Urinary bladder (tissue), 4 donors: ENCODE measurements around the gene SLC26A11. TPM values are rescaled to one million over a fixed set of nuclear protein-coding genes. Genes with fewer than 3 reads are reported as not detected.
"Not testable (repeated sequence)": the region's sequence is repeated elsewhere in the genome, so short reads cannot be mapped to it uniquely, and the experiment has no call there.

Experiments used
- DNase-seq: peaks from one replicate; pipeline ENCODE4 v3.0.0-alpha.2; 2015; ENCODE audit errors: extremely low spot score
- H3K27ac ChIP-seq: one replicate; pipeline ENCODE4 v1.5.1; 2013; ENCODE audit warnings: low read depth, mild to moderate bottlenecking, moderate library complexity
- H3K36me3 ChIP-seq: one replicate; pipeline ENCODE4 v1.6.1; 2013; ENCODE audit warnings: mild to moderate bottlenecking, moderate library complexity; ENCODE audit not compliant: insufficient read depth
- H3K4me1 ChIP-seq: one replicate; pipeline ENCODE4 v1.6.1; 2013; ENCODE audit warnings: mild to moderate bottlenecking, moderate library complexity; ENCODE audit not compliant: insufficient read depth
- H3K4me3 ChIP-seq: one replicate; pipeline ENCODE4 v1.5.1; 2013; ENCODE audit warnings: low read depth, low read length
- WGBS: extraction: QIAGEN DNeasy Blood & Tissue Kit; methylation state at CpG from one replicate; pipeline ENCODE4 v1.1.7; 2013; 5-methylcytosine and 5-hydroxymethylcytosine counted together
- polyA plus RNA-seq: library from polyadenylated mRNA; stranded (reverse); fragments of 200-250 nt; gene quantifications from one replicate; pipeline ENCODE4 v1.2.3, GENCODE V29; 2013
- total RNA-seq: library from RNA; depleted of rRNA; stranded (reverse); fragments of >200 nt; gene quantifications from one replicate; pipeline ENCODE4 v1.2.3, GENCODE V29; 2014
- donor health status: healthy with polysubstance abuse.
- donor health status: healthy.

SLC26A11 gene
- total and polyA plus RNA-seq, 2 donors = 9.2 to 14.2 TPM

GRCh38 chr17:80247561-80247960 is 27.3 kb downstream of the SLC26A11 start:
- 95% methylated on average over 17 of the region's 17 CpGs for WGBS

DNA sequence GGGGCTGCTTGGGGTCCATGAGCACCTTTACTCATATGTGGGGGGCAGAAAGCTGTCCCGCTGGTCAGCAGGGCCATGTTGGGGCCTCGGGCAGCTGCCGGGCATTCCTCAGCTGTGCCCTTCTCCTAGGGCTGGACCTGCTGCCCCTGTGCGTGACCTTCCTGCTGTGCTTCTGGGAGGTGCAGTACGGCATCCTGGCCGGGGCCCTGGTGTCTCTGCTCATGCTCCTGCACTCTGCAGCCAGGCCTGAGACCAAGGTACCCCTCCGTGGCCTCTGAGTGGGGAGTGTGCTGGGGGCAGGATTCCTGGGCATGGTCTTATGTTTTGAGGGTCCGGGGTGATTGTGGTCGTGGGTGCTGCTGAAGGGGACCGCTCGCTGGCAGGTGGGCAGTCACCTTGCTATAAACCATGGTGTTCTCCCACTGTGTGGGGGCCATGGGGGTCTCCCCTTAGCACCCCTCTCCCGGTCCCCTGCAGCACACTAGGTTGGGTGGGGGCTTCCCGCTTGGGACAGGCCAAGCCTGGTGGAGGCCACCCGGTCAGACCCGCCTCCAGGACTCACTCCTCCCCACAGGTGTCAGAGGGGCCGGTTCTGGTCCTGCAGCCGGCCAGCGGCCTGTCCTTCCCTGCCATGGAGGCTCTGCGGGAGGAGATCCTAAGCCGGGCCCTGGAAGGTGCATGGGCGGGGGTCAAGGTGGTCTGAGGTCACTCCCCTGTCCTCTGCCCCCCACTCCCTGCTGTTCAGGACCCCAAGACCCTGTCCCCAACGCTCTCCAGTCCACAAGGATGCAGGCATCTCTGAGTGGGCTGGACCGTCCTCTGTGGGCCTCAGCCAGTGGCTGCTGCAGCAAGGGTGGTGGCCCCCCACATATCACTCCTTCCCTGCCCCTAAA is 28.0 kb downstream of the SLC26A11 start:
- no peak for DNase-seq
- WGBS = 94% methylated on average over 23 of the region's 23 CpGs

More at GRCh38 chr17:80247561-80247960, 27.3 kb downstream of the SLC26A11 start:
- H3K36me3 ChIP-seq = peaks cover 6% of the 10 kb centered on the region
- no peak overlapping the region for H3K4me3 ChIP-seq
- no peaks in the 10 kb centered on the region for H3K4me1 ChIP-seq
- H3K27ac ChIP-seq = no peak overlapping the region
- no peak for DNase-seq

DNA sequence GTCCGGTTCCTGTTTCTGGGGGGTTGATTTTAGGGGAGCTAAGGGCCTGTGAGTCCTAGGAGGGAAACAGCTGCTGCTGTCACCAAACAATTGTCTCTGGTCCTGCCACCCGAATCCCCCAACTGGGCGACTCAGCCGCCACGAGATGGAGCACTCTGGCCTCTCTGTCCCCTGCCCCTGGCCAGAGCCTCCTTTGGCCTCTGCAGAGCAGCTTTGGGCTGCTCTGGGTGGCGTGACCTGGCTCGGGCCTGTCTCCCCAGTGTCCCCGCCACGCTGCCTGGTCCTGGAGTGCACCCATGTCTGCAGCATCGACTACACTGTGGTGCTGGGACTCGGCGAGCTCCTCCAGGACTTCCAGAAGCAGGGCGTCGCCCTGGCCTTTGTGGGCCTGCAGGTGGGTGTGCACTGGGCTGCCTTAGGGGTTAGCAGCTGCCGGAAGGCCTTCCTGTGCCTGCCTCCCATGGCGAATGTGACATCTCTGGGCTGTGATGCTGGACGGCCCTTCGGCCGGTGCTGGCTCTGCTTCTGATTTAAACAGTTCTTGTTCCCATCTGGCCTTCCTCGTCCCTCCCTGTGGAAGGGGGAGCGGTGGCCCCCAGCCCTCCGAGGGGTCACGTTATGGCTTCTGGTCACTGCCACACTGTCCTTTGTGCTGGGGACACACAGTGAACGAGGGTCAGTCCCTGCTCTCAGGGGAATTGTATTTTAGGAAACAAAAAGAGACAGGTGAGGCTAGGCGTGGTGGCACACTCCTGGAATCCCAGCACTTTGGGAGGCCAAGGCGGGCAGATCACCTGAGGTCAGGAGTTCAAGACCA is 28.9 kb downstream of the SLC26A11 start:
- Histone ChIP-seq H3K4me1 (no peaks in the 10 kb centered on the region), H3K36me3 (peaks cover 2% of the 10 kb centered on the region), H3K4me3 (no peak overlapping the region), H3K27ac (no peak overlapping the region)
- no peak for DNase-seq
- 91% methylated on average over 26 of the region's 26 CpGs for WGBS

More for the DNA sequence above, 28.0 kb downstream of the SLC26A11 start:
- no peaks in the 10 kb centered on the region for H3K4me1 ChIP-seq
- H3K4me3 ChIP-seq = no peak overlapping the region
- no peak overlapping the region for H3K27ac ChIP-seq
- peaks cover 6% of the 10 kb centered on the region for H3K36me3 ChIP-seq

DNA sequence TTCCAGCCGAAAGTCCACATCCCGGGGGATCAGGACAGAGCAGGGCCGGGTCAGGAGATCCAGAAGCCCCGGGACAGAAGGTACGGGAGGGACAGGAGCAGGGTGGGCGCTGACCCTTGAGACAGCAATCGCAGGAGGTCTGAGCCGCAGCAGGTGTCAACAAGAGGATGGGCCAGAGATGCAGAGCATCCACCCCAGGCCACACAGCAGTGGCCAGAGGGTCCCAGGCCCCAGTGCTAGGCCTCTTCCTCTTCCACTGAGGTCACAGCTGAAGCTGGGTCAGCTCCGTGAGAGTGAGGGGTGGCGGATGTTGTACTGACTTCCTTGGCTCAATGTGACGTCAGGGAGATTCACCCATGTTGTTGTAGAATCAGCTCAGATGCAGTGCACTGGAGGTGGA is 31.7 kb downstream of the SLC26A11 start:
- Histone ChIP-seq H3K4me3 (no peak overlapping the region), H3K36me3 (peaks cover 2% of the 10 kb centered on the region), H3K4me1 (no peaks in the 10 kb centered on the region), H3K27ac (no peak overlapping the region)
- WGBS = 91% methylated on average over 11 of the region's 11 CpGs
- no peak for DNase-seq

- H3K4me3 ChIP-seq = no peak overlapping the region
- DNase-seq = no peak
- H3K4me1 ChIP-seq = no peaks in the 10 kb centered on the region
- peaks cover 2% of the 10 kb centered on the region for H3K36me3 ChIP-seq
- no peak overlapping the region for H3K27ac ChIP-seq
- WGBS = 64% methylated on average over 13 of the region's 13 CpGs
Observed at GRCh38 chr17:80252871-80253270, 32.6 kb downstream of the SLC26A11 start.

DNA sequence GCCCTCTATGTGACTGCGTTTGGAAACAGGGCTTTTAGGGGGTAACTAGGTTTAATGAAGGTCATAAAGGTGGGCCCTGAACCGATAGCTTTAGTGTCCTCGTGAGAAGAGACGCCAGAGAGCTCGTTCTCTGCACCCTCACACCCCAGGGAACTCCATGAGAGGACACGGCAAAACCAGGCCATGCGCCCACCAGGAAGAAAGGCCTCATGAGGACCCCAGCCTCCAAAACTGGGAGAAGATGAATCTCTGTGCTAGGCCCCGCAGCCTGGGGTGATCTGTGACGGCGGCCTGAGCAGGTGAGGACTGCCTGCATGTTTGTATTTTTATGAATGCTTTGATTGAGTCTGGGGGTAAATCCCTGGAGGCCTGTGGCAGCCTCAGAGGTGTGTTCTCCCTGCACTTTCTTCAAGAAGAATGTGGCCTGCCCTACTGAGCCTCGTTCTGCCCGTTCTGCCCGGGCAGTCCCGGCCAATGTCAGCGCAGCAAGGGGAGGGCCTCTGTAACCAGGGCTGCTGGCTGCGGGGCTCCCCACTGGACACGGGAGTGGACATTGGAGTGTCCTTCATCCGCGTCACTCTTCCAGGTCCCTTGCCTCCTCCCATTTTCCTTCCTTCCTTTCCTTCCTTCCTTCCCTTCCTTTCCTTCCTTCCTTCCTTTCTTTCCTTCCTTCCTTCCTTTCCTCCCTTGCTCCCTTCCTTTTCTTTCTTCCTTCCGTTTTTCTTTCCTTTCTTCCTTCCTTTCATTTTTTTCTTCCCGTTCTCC is 33.6 kb downstream of the SLC26A11 start:
- H3K36me3 ChIP-seq = no peaks in the 10 kb centered on the region
- WGBS = 82% methylated on average over 21 of the region's 21 CpGs
- H3K4me3 ChIP-seq = no peak overlapping the region
- H3K27ac ChIP-seq = no peak overlapping the region
- no peaks in the 10 kb centered on the region for H3K4me1 ChIP-seq
- no peak for DNase-seq

GRCh38 chr17:80254396-80255251 is 34.4 kb downstream of the SLC26A11 start:
- Histone ChIP-seq H3K4me3 (no peak overlapping the region), H3K27ac (peak overlapping the region; percentile 65), H3K36me3 (no peaks in the 10 kb centered on the region), H3K4me1 (peaks cover under 1% of the 10 kb centered on the region)
- WGBS = 66% methylated on average over 13 of the region's 13 CpGs
- DNase-seq = peak; percentile 63

DNA sequence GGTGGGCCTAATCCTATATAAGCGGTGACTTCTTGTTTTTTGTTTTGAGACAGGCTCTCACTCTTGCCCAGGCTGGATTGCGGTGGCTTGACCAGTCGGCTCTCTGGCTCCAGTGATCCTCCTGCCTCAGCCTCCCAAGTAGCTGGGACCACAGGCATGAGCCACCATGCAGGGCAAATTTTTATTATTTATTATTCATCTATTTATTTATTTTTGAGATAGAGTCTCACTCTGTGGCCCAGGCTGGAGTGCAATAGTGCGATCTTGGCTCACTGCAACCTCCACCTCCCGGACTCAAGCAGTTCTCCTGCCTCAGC is 35.8 kb downstream of the SLC26A11 start:
- Histone ChIP-seq H3K27ac (no peak overlapping the region), H3K4me1 (peaks cover 3% of the 10 kb centered on the region), H3K36me3 (no peaks in the 10 kb centered on the region), H3K4me3 (no peak overlapping the region)
- no peak for DNase-seq
- WGBS = 95% methylated on average over 5 of the region's 5 CpGs

- whole genome bisulfite sequencing = 61% methylated on average over 14 of the region's 14 CpGs
- H3K4me3 ChIP-seq = no peak overlapping the region
- peaks cover 3% of the 10 kb centered on the region for H3K4me1 ChIP-seq
- H3K36me3 ChIP-seq = no peaks in the 10 kb centered on the region
- H3K27ac ChIP-seq = no peak overlapping the region
- no peak for DNase-seq
Observed at GRCh38 chr17:80257716-80258213, 37.5 kb downstream of the SLC26A11 start.

DNA sequence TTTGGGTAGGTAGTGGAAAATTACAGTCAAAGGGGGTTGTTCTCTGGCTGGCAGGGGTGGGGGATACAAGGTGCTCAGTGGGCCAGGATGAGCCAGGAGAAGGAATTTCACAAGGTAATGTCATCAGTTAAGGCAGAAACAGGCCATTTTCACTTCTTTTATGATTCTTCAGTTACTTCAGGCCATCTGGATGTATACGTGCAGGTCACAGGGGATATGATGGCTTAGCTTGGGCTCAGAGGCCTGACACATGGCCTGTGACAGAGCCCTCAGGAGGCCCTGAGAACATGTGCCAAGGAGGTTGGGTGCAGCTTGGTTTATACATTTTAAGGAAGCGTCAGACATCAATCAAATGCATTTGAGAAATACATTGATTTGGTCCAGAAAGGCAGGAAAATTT is 38.1 kb downstream of the SLC26A11 start:
- not testable (repeated sequence) for DNase-seq

GRCh38 chr17:80259457-80260068 is 39.3 kb downstream of the SLC26A11 start:
- no peak for DNase-seq
- WGBS = 53% methylated on average over 18 of the region's 18 CpGs

More for the DNA sequence above, 38.1 kb downstream of the SLC26A11 start:
- WGBS = 83% methylated on average over 2 of the region's 2 CpGs
- not testable (repeated sequence) for H3K36me3 ChIP-seq, H3K4me3 ChIP-seq, H3K27ac ChIP-seq, H3K4me1 ChIP-seq

GRCh38 chr17:80260069-80260535 is 39.9 kb downstream of the SLC26A11 start:
- H3K36me3 ChIP-seq = no peaks in the 10 kb centered on the region
- no peak for DNase-seq
- peaks cover 5% of the 10 kb centered on the region for H3K4me1 ChIP-seq
- peak overlapping the region; percentile 80 for H3K4me3 ChIP-seq
- H3K27ac ChIP-seq = peak overlapping the region; percentile 94
- WGBS = under 1% methylated on average over 63 of the region's 63 CpGs

More at GRCh38 chr17:80259457-80260068, 39.3 kb downstream of the SLC26A11 start:
- Histone ChIP-seq H3K4me3 (peak overlapping the region; percentile 80), H3K27ac (peak overlapping the region; percentile 94), H3K4me1 (peaks cover 5% of the 10 kb centered on the region), H3K36me3 (no peaks in the 10 kb centered on the region)
